Loucy (cell line): ENCODE data around the gene DGKI.

Experiments
- H2AFZ ChIP-seq: fragments of 200-600 bp; sonication (generic); 2 replicates; pipeline ENCODE4 v1.6.0; 2016; ENCODE audit warnings: antibody characterized with exemption, mild to moderate bottlenecking, low read length, moderate library complexity
- H3F3A ChIP-seq: fragments of 200-600 bp; 2 replicates; pipeline ENCODE4 v1.6.0; 2016; ENCODE audit warnings: antibody characterized with exemption, low read depth, mild to moderate bottlenecking
- H3K27me3 ChIP-seq: fragments of 200-600 bp; sonication (generic); 2 replicates; pipeline ENCODE4 v1.6.1; 2014; ENCODE audit warnings: low read length, mild to moderate bottlenecking; ENCODE audit not compliant: insufficient read depth, poor library complexity, severe bottlenecking
- H3K36me3 ChIP-seq: fragments of 200-600 bp; sonication (generic); 2 replicates; pipeline ENCODE4 v1.6.1; 2016; ENCODE audit warnings: low read length; ENCODE audit not compliant: insufficient read depth
- H3K4me1 ChIP-seq: fragments of 200-600 bp; sonication (generic); 2 replicates; pipeline ENCODE4 v1.5.1; 2014; ENCODE audit warnings: low read length, mild to moderate bottlenecking; ENCODE audit not compliant: insufficient read depth, poor library complexity, severe bottlenecking
- H3K4me2 ChIP-seq: fragments of 200-600 bp; sonication (generic); 2 replicates; pipeline ENCODE4 v1.6.0; 2014; ENCODE audit warnings: antibody characterized with exemption, low read length, low read depth, mild to moderate bottlenecking; ENCODE audit not compliant: poor library complexity, severe bottlenecking
- H3K4me3 ChIP-seq: fragments of 200-600 bp; sonication (generic); 2 replicates; pipeline ENCODE4 v1.5.1; 2014; ENCODE audit warnings: low read length, mild to moderate bottlenecking, mixed read lengths; ENCODE audit not compliant: poor library complexity, severe bottlenecking
- H3K79me2 ChIP-seq: fragments of 200-600 bp; sonication (generic); 2 replicates; pipeline ENCODE4 v1.6.1; 2014; ENCODE audit warnings: low read length; ENCODE audit not compliant: insufficient read depth
- H3K9ac ChIP-seq: fragments of 200-600 bp; sonication (generic); 2 replicates; pipeline ENCODE4 v1.6.0; 2014; ENCODE audit warnings: mild to moderate bottlenecking, low read depth, low read length, moderate library complexity; ENCODE audit not compliant: poor library complexity, severe bottlenecking
- H3K9me2 ChIP-seq: fragments of 200-600 bp; sonication (generic); replicated peaks from 2 replicates; pipeline ENCODE4 v1.6.1; 2016; ENCODE audit warnings: low read depth, low read length, mixed read lengths
- H3K9me3 ChIP-seq: fragments of 200-600 bp; sonication (generic); 2 replicates; pipeline ENCODE4 v1.6.1; 2014; ENCODE audit warnings: mild to moderate bottlenecking, antibody characterized with exemption, low read length, low read depth; ENCODE audit not compliant: insufficient read depth
- H4K20me1 ChIP-seq: fragments of 200-600 bp; sonication (generic); 2 replicates; pipeline ENCODE4 v1.6.0; 2014; ENCODE audit warnings: antibody characterized with exemption, low read length, mild to moderate bottlenecking; ENCODE audit not compliant: insufficient read depth, poor library complexity, severe bottlenecking
- EZH2phosphoT487 ChIP-seq: fragments of 200-600 bp; IDR thresholded peaks from 2 replicates; pipeline ENCODE4 v1.6.1; 2018; ENCODE audit warnings: antibody characterized with exemption, mild to moderate bottlenecking, moderate library complexity, borderline replicate concordance
- TF ChIP-seq, protein P1 (sequence below): fragments of 200-600 bp; sonication (generic); conservative IDR thresholded peaks from 2 replicates; pipeline ENCODE4 v1.5.1; 2014; ENCODE audit warnings: mild to moderate bottlenecking, antibody characterized with exemption, low read length

Gene DGKI

DNA sequence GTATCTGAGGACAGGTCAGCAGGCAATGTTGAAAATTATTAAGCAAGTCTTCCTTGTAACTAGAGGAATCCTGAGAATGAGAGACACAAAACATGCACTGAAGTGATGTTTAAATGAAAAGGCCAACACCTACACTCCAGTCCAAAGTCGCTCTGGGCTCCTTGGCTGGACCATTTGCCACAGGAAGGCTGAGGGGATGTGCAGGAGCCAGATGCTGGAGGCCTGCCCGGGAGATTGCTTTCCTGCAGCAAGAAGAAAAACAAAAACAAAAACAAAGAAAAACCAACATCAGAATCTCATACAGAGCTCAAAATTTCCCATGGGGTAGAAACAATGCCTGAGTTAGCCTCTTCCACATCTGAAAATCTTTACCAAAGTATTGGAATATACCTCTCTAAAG, 157.0 kb downstream of the DGKI start:
- H4K20me1 ChIP-seq: no peaks in the 10 kb centered on the region
- H3K4me2 ChIP-seq: no peak overlapping the region
- TF ChIP-seq, protein P1, sequence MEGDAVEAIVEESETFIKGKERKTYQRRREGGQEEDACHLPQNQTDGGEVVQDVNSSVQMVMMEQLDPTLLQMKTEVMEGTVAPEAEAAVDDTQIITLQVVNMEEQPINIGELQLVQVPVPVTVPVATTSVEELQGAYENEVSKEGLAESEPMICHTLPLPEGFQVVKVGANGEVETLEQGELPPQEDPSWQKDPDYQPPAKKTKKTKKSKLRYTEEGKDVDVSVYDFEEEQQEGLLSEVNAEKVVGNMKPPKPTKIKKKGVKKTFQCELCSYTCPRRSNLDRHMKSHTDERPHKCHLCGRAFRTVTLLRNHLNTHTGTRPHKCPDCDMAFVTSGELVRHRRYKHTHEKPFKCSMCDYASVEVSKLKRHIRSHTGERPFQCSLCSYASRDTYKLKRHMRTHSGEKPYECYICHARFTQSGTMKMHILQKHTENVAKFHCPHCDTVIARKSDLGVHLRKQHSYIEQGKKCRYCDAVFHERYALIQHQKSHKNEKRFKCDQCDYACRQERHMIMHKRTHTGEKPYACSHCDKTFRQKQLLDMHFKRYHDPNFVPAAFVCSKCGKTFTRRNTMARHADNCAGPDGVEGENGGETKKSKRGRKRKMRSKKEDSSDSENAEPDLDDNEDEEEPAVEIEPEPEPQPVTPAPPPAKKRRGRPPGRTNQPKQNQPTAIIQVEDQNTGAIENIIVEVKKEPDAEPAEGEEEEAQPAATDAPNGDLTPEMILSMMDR: no peak
- TF ChIP-seq EZH2phosphoT487: no peak
- no peaks in the 10 kb centered on the region for H3K36me3 ChIP-seq
- no peaks in the 10 kb centered on the region for H3K9me3 ChIP-seq
- no peak overlapping the region for H2AFZ ChIP-seq
- no peaks in the 10 kb centered on the region for H3K79me2 ChIP-seq
- no peak overlapping the region for H3K4me3 ChIP-seq
- H3K4me1 ChIP-seq: no peaks in the 10 kb centered on the region
- no peak overlapping the region for H3K9ac ChIP-seq
- no peaks in the 10 kb centered on the region for H3K27me3 ChIP-seq
- no peaks in the 10 kb centered on the region for H3K9me2 ChIP-seq
- no peaks in the 10 kb centered on the region for H3F3A ChIP-seq

DNA sequence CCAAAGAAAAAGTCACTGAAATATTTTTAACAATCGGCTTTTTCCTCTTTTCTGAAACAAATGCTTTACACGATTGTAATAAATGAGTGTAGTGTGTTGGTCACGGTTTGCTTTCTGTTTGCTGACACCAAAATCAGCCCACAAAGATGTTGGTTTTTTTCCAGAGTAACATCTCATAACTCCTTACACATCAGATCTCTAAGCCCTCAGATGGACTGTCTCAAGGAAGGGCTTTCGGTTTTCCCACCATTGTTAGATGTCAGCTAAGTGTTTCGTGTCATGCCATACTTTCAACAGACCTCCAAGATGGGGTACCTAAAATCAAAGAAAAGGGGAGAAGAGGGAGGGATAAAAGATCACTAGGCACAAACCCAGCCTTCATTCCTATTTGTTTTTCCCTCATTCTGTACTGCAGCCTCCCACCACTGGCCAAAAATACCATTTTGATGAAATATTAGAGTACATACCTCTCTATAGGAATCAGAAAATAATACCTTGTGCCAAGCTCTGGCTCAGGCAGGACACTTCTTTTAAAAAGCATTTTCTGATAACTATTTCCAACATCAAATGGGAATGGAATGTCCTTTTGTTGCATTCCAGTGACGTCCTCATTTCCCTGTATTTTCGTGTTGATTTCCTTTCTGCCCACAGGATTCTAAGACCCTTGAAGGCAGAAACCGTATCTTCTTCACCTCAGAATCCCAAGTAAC, 159.1 kb downstream of the DGKI start:
- TF ChIP-seq, protein P1: no peak
- no peak for TF ChIP-seq EZH2phosphoT487
- Histone ChIP-seq H3K4me2 (no peak overlapping the region), H3K4me1 (no peaks in the 10 kb centered on the region), H3F3A (no peaks in the 10 kb centered on the region), H3K9me3 (no peaks in the 10 kb centered on the region), H3K9me2 (no peaks in the 10 kb centered on the region), H3K9ac (no peak overlapping the region), H3K27me3 (no peaks in the 10 kb centered on the region), H2AFZ (no peak overlapping the region), H3K36me3 (no peaks in the 10 kb centered on the region), H3K79me2 (no peaks in the 10 kb centered on the region), H3K4me3 (no peak overlapping the region), H4K20me1 (no peaks in the 10 kb centered on the region)

DNA sequence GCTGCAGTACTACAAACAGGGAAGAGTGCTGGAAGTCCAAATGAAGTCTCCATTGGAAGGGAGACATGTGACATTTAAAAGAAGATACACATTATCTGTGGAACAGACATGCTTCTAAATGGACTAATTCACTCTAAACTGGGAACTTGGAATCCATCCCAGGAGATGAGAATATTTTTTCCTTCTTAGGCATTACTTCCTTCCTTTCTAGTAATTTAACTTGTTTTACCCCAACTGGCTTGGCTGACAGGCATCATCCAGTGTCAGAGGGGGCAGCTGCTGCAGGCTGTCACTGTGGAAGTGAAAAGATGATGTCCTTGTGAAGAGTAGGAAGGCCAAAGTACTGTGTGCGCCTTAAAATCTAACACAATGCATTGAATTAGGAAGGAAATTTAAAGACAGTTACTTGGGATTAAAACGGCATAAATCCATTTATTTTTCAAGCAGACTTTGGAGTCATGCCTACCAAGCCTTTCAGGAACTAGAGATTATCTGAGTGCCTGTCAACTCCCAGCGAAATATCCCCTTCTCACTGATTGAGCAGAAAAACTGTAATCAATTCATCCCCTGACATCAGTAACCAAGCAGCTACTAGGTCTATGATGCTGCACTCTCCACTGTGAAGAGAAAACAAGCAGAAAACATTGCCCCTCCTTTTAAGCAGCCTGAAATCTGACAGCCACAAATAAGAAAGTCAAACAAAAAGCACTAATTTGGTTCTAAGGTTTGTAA, 161.2 kb downstream of the DGKI start:
- Histone ChIP-seq H3K27me3 (no peaks in the 10 kb centered on the region), H3K9me2 (no peaks in the 10 kb centered on the region), H3K4me3 (no peak overlapping the region), H2AFZ (no peak overlapping the region), H3K9me3 (no peaks in the 10 kb centered on the region), H3K79me2 (no peaks in the 10 kb centered on the region), H3K4me2 (no peak overlapping the region), H3K36me3 (no peaks in the 10 kb centered on the region), H4K20me1 (no peaks in the 10 kb centered on the region), H3K9ac (no peak overlapping the region), H3F3A (no peaks in the 10 kb centered on the region), H3K4me1 (no peaks in the 10 kb centered on the region)
- no peak for TF ChIP-seq EZH2phosphoT487
- TF ChIP-seq, protein P1: no peak
